H1 (cell line): ENCODE data around the gene LRP1. TPM values are rescaled to one million over a fixed set of nuclear protein-coding genes. Genes with fewer than 3 reads are reported as not detected.

ENCODE experiments used
- CTCF ChIA-PET: fragments of 300-600 bp; sonication (Branson Sonifier 250); formaldehyde crosslinking; loops from one replicate; lab custom pipeline; 2021; ENCODE audit not compliant: partially characterized antibody; lab: Charles Lee
- POLR2A ChIA-PET: fragments of 300-600 bp; sonication (Branson Sonifier 250); formaldehyde crosslinking; loops from one replicate; lab custom pipeline; 2021; ENCODE audit warnings: inconsistent platforms; ENCODE audit not compliant: partially characterized antibody; lab: Charles Lee
- DNase-seq, 2 experiments: peaks; one replicate each; pipeline versions ENCODE4 v3.0.0 to v3.0.0-alpha.2; 2010 to 2022; ENCODE audit warnings: low spot score in 2 of 2, low read depth in 1 of 2, mixed read lengths in 1 of 2
- FAIRE-seq: peaks from 2 replicates; lab custom pipeline; 2011; peaks lifted over from hg19 to GRCh38; lab: Jason Lieb, UNC
- H2AFZ ChIP-seq: 2 replicates; pipeline ENCODE4 v1.8.1; 2012; ENCODE audit warnings: low read length, inconsistent platforms
- H2AK5ac ChIP-seq: 2 replicates; pipeline ENCODE4 v1.6.1; 2013; ENCODE audit warnings: low read depth, low read length
- H2BK120ac ChIP-seq: replicated peaks from 2 replicates; pipeline ENCODE3; 2013; ENCODE audit warnings: low read depth, low read length, inconsistent platforms
- H2BK12ac ChIP-seq: 2 replicates; pipeline ENCODE4 v1.6.1; 2013; ENCODE audit warnings: low read depth, low read length
- H2BK15ac ChIP-seq: 2 replicates; pipeline ENCODE4 v1.6.1; 2013; ENCODE audit warnings: low read length
- H2BK20ac ChIP-seq: 2 replicates; pipeline ENCODE4 v1.6.1; 2013; ENCODE audit warnings: low read length
- H2BK5ac ChIP-seq: 2 replicates; pipeline ENCODE4 v1.6.1; 2013; ENCODE audit warnings: low read depth, low read length
- H3K14ac ChIP-seq: 2 replicates; pipeline ENCODE4 v1.6.1; 2013; ENCODE audit warnings: inconsistent platforms; ENCODE audit not compliant: insufficient read length
- H3K18ac ChIP-seq: 2 replicates; pipeline ENCODE4 v1.6.1; 2013; ENCODE audit warnings: low read length; ENCODE audit errors: extremely low read depth
- H3K23ac ChIP-seq: 2 replicates; pipeline ENCODE4 v1.6.1; 2013; ENCODE audit warnings: inconsistent platforms; ENCODE audit not compliant: insufficient read length
- H3K23me2 ChIP-seq: 2 replicates; pipeline ENCODE4 v1.6.1; 2013; ENCODE audit warnings: low read depth, low read length
- H3K27ac ChIP-seq: 2 replicates; pipeline ENCODE4 v1.6.1; 2011; ENCODE audit warnings: low read depth, low read length, inconsistent platforms
- H3K27me3 ChIP-seq, 4 experiments: replicated peaks in 1 of 4; 1 replicate in 1 of 4; 2 replicates in 3 of 4; pipeline versions ENCODE4 v1.6.1 to v1.8.1; 2011 to 2013; ENCODE audit warnings: low read length in 3 of 4, mild to moderate bottlenecking in 3 of 4, inconsistent platforms in 2 of 4, mixed read lengths in 2 of 4, moderate library complexity in 1 of 4; ENCODE audit not compliant: control insufficient read depth in 3 of 4, insufficient read depth in 3 of 4; ENCODE audit errors: extremely low read depth in 1 of 4
- H3K36me3 ChIP-seq, 4 experiments: 2 replicates each; pipeline versions ENCODE4 v1.6.1 to v1.8.1; 2011 to 2013; ENCODE audit warnings: mild to moderate bottlenecking in 4 of 4, low read length in 3 of 4, moderate library complexity in 2 of 4, control low read depth in 1 of 4, inconsistent platforms in 1 of 4; ENCODE audit not compliant: insufficient read depth in 4 of 4, control insufficient read depth in 2 of 4
- H3K4ac ChIP-seq: replicated peaks from 2 replicates; pipeline ENCODE3; 2013; ENCODE audit warnings: low read length, low read depth, mixed read lengths, inconsistent platforms; ENCODE audit not compliant: insufficient read length
- H3K4me1 ChIP-seq, 4 experiments: replicated peaks in 1 of 4; 1 replicate in 1 of 4; 2 replicates in 3 of 4; pipeline versions ENCODE4 v1.6.1 to v1.8.1; 2011 to 2013; ENCODE audit warnings: low read length in 3 of 4, inconsistent platforms in 2 of 4, mixed read lengths in 1 of 4; ENCODE audit not compliant: insufficient read depth in 4 of 4, control insufficient read depth in 3 of 4
- H3K4me2 ChIP-seq, 2 experiments: 2 replicates each; pipeline versions ENCODE4 v1.6.1 to v1.8.1; 2011 to 2013; ENCODE audit warnings: low read depth in 2 of 2, low read length in 2 of 2, control low read depth in 1 of 2, inconsistent platforms in 1 of 2, mild to moderate bottlenecking in 1 of 2; ENCODE audit not compliant: insufficient read depth in 1 of 2
- H3K4me3 ChIP-seq, 4 experiments: fragments of 200-600, 300-600 bp in 1 of 4; sonication (generic), shearing (Covaris generic), sonication (Bioruptor Twin) in 1 of 4; 2 replicates each; pipeline versions ENCODE4 v1.5.1 to v1.8.1; 2011 to 2016; ENCODE audit warnings: low read length in 4 of 4, low read depth in 3 of 4, control low read depth in 2 of 4, inconsistent platforms in 2 of 4, mild to moderate bottlenecking in 2 of 4, mixed read lengths in 1 of 4, moderate library complexity in 1 of 4; ENCODE audit not compliant: insufficient read depth in 2 of 4; ENCODE audit errors: extremely low read depth in 1 of 4
- H3K56ac ChIP-seq: replicated peaks from 2 replicates; pipeline ENCODE3; 2013; ENCODE audit warnings: low read depth, mild to moderate bottlenecking, mixed read lengths, low read length, inconsistent platforms; ENCODE audit not compliant: insufficient read length
- H3K79me1 ChIP-seq: 2 replicates; pipeline ENCODE4 v1.6.1; 2013; ENCODE audit warnings: low read depth, low read length, control low read depth
- H3K79me2 ChIP-seq, 2 experiments: 2 replicates each; pipeline versions ENCODE4 v1.6.1 to v1.8.1; 2012 to 2013; ENCODE audit warnings: low read length in 2 of 2, mild to moderate bottlenecking in 2 of 2, inconsistent platforms in 1 of 2; ENCODE audit not compliant: insufficient read depth in 2 of 2, control insufficient read depth in 1 of 2
- H3K9ac ChIP-seq, 4 experiments: replicated peaks in 1 of 4; 1 replicate in 1 of 4; 2 replicates in 3 of 4; pipeline versions ENCODE4 v1.6.1 to v1.8.1; 2011 to 2013; ENCODE audit warnings: low read depth in 3 of 4, low read length in 3 of 4, control low read depth in 2 of 4, mild to moderate bottlenecking in 2 of 4, moderate library complexity in 2 of 4, inconsistent platforms in 1 of 4; ENCODE audit errors: extremely low read depth in 1 of 4
- H3K9me3 ChIP-seq, 2 experiments: 2 replicates each; pipeline versions ENCODE4 v1.6.1 to v1.8.1; 2012 to 2013; ENCODE audit warnings: mild to moderate bottlenecking in 2 of 2, moderate library complexity in 2 of 2, control low read depth in 1 of 2, inconsistent platforms in 1 of 2, low read depth in 1 of 2, low read length in 1 of 2, mixed read lengths in 1 of 2; ENCODE audit not compliant: insufficient read depth in 2 of 2
- H4K20me1 ChIP-seq, 2 experiments: replicated peaks in 1 of 2; 2 replicates each; pipeline versions ENCODE3 to v1.8.1; 2011 to 2013; ENCODE audit warnings: inconsistent platforms in 2 of 2, low read length in 2 of 2, mild to moderate bottlenecking in 1 of 2; ENCODE audit not compliant: insufficient read depth in 2 of 2, control insufficient read depth in 1 of 2
- H4K5ac ChIP-seq: 2 replicates; pipeline ENCODE4 v1.6.1; 2013; ENCODE audit warnings: low read length, low read depth, mixed read lengths, inconsistent platforms; ENCODE audit not compliant: insufficient read length
- H4K8ac ChIP-seq: 2 replicates; pipeline ENCODE4 v1.8.0; 2013; ENCODE audit warnings: mild to moderate bottlenecking, moderate library complexity, low read length, inconsistent platforms; ENCODE audit not compliant: insufficient read depth; ENCODE audit errors: extremely low read depth
- H4K91ac ChIP-seq: replicated peaks from 2 replicates; pipeline ENCODE3; 2013; ENCODE audit warnings: low read length, mixed read lengths, inconsistent platforms; ENCODE audit not compliant: insufficient read length
- CBX5 ChIP-seq: fragments of 300-800, 300-1000 bp; sonication (generic); IDR thresholded peaks from 2 replicates; pipeline ENCODE4 v1.7.1; 2016; ENCODE audit warnings: antibody characterized with exemption, low read length, low read depth
- KDM1A ChIP-seq: fragments of 200-600, 300-600 bp; sonication (generic); IDR thresholded peaks from 2 replicates; pipeline ENCODE4 v1.7.1; 2016; ENCODE audit warnings: mild to moderate bottlenecking, low read length, borderline replicate concordance
- SIX5 ChIP-seq: IDR thresholded peaks from 2 replicates; pipeline ENCODE4 v1.6.1; 2011; ENCODE audit warnings: mild to moderate bottlenecking, low read depth, low read length
- TAF1 ChIP-seq: IDR thresholded peaks from 2 replicates; pipeline ENCODE4 v1.6.1; 2011; ENCODE audit warnings: mild to moderate bottlenecking, low read depth, low read length
- TBP ChIP-seq: IDR thresholded peaks from 2 replicates; pipeline ENCODE4 v1.6.1; 2011; ENCODE audit warnings: low read depth, low read length, improper control_type of control experiment
- WGBS, 2 experiments: shearing (Covaris generic) in 1 of 2; methylation state at CpG; one replicate each; pipeline versions ENCODE4 v1.1.6 to v1.1.7; 2013 to 2015; ENCODE audit warnings: low lambda C conversion rate in 2 of 2, mixed read lengths in 2 of 2, inconsistent platforms in 1 of 2, low coverage in 1 of 2, missing lambda C conversion rate in 1 of 2; ENCODE audit not compliant: insufficient replicate concordance in 2 of 2, insufficient coverage in 1 of 2, insufficient read length in 1 of 2; ENCODE audit errors: extremely low coverage in 1 of 2, missing lambda C conversion rate in 1 of 2; 5-methylcytosine and 5-hydroxymethylcytosine counted together
- polyA plus RNA-seq, 7 experiments: library from polyadenylated mRNA; depleted of rRNA in 3 of 7; stranded (reverse) in 5 of 7; unstranded in 2 of 7; fragments of >200 nt in 5 of 7; fragments of 200-250 nt in 2 of 7; gene quantifications; 1 replicate in 5 of 7; 2 replicates in 1 of 7; 4 replicates in 1 of 7; pipeline versions ENCODE4 v1.2.1 to v1.2.3, GENCODE V29; 2011 to 2013; ENCODE audit warnings: missing spikeins in 2 of 7, mixed read lengths in 2 of 7
- total RNA-seq: library from RNA; stranded (reverse); fragmentation: NEBNext Ultra II Directional; extraction: Animal tissue kit (Norgen Biotek cat#: 25700); gene quantifications from 2 replicates; pipeline ENCODE4 v1.2.1, GENCODE V29; 2021

LRP1 gene
- total and polyA plus RNA-seq, 2 of the 8 experiments (the other 6 are each of a cell fraction or from before 2014, with no cell fraction given), result 35.3 to 92.5 TPM

DNA sequence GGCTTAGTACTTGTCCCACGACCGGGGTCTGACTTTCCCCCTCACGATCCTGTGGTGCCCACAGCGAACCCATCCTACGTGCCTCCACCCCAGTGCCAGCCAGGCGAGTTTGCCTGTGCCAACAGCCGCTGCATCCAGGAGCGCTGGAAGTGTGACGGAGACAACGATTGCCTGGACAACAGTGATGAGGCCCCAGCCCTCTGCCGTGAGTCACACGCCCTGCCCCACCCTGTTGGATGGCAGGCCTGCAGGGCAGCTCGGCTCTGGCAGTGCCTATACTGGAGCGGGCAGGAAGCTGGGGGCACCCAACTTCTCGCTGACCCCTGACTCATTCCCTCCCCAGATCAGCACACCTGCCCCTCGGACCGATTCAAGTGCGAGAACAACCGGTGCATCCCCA, 37.5 kb downstream of the LRP1 start:
- Histone ChIP-seq H3K23me2 (no peaks in the 10 kb centered on the region; the same call in 1 of the 2 replicates), H4K91ac (no peak overlapping the region), H3K79me2 (no peaks in the 10 kb centered on the region), H3K79me1 (no peaks in the 10 kb centered on the region; the same call in 1 of the 2 replicates), H2BK15ac (no peak overlapping the region), H2BK120ac (no peak overlapping the region), H4K20me1 (peaks cover 0 to 11% of the 10 kb centered on the region in 2 experiments), H3K14ac (no peak overlapping the region), H4K8ac (no peak overlapping the region), H3K56ac (no peak overlapping the region), H3K4me1 (no peaks in the 10 kb centered on the region), H3K4me3 (no peak overlapping the region), H3K18ac (no peak overlapping the region), H3K23ac (no peak overlapping the region), H2AK5ac (no peak overlapping the region), H3K27me3 (no peaks in the 10 kb centered on the region), H2BK12ac (no peak overlapping the region), H3K9me3 (no peaks in the 10 kb centered on the region), H2BK20ac (no peak overlapping the region), H3K27ac (no peak overlapping the region), H3K36me3 (peaks cover 39 to 92% (median 69%) of the 10 kb centered on the region in 4 experiments; a peak in 7 of 8 replicates), H3K9ac (no peak overlapping the region), H4K5ac (no peak overlapping the region), H3K4me2 (no peak overlapping the region), H3K4ac (no peak overlapping the region), H2AFZ (no peak overlapping the region), H2BK5ac (no peak overlapping the region)
- 87% methylated on average over 19 of the region's 19 CpGs; no CpG with 5 or more reads in 1 of the 2 experiments for WGBS, 2 experiments
- TF ChIP-seq TBP (no peak), KDM1A (no peak), TAF1 (no peak), CBX5 (no peak), SIX5 (no peak)
- DNase-seq (no peak), FAIRE-seq (no peak)
- ChIA-PET CTCF (interaction anchor here (0.7 to 21.9 kb wide), 5 partner anchors 10 to 48 kb away, joined by 3 to 389 read pairs (median 18); partner anchors contain the start of gene LRP1), POLR2A (interaction anchor here (1.1 to 1.3 kb wide), 2 partner anchors 10 to 19 kb away, joined by 3 to 4 read pairs; partner anchors contain the start of gene LRP1-AS)
